NCI-H2081 (cell line): Measurements from ENCODE around the gene CTRB2.
"Not testable (repeated sequence)": the region's sequence is repeated elsewhere in the genome, so short reads cannot be mapped to it uniquely, and the experiment has no call there.

Experiments
- DNase-seq, 2 experiments: peaks; one replicate each; lab custom pipeline; 2025; lab: John Stamatoyannopoulos, UW

The CTRB2 gene

DNA sequence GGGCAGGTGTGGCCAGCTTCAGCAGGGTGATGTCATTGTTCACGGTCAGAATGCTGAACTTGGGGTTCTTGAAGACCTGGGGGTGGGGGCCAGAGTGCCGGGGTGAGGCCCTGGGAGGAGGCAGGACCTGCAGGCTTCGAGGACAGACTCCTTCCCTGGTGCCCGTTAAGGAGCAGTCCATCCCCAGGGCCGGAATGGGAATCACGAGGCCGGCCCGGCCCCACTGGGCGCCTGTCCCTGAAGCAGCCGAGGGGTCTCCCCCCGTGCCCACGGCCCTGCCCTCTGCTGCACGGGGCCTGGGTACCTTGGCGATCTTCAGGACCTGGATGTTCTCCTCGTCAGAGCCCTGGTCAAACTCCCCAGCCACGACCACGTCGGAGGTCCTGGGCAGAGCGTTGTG lies 1.5 kb downstream of the CTRB2 start:
- DNase-seq: not testable (repeated sequence)

DNA sequence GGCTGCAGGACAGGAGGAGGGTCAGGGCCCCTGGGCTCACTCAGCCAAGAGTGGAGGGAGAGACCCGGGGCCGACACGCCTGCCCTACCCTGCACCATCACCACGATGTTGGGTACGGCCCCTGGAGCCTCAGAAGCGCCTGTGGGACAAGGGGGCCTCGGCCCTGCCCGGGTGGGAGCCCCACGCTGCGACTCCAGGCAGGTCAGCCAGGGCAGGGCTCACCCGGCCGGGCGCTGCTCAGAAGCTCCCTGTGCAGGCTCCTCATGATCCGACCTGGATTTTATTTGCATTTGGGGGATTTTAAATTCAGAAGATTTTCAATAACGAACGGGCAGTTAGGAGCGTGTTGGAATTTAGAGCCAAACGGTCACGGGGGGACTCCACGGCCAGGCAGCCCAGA lies 2.1 kb downstream of the CTRB2 start:
- not testable (repeated sequence) for DNase-seq

DNA sequence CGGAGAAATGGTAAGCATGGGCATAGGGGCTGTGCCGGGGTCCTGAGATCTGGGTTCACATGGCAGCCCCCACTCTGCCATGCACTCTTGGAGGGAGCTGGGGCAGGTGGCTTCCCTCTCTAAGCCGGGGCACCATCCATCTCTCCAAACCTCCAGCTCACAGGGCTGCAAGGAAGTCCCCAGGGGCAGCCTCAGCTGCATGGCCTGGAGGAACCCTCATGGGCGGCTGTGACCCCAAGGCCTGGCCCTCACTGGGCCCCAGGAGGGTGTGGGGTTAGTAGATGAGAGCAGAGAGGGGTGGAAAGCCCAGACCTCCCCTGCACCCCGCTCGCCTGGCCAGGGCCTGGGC lies 2.6 kb downstream of the CTRB2 start:
- no peak for DNase-seq

DNA sequence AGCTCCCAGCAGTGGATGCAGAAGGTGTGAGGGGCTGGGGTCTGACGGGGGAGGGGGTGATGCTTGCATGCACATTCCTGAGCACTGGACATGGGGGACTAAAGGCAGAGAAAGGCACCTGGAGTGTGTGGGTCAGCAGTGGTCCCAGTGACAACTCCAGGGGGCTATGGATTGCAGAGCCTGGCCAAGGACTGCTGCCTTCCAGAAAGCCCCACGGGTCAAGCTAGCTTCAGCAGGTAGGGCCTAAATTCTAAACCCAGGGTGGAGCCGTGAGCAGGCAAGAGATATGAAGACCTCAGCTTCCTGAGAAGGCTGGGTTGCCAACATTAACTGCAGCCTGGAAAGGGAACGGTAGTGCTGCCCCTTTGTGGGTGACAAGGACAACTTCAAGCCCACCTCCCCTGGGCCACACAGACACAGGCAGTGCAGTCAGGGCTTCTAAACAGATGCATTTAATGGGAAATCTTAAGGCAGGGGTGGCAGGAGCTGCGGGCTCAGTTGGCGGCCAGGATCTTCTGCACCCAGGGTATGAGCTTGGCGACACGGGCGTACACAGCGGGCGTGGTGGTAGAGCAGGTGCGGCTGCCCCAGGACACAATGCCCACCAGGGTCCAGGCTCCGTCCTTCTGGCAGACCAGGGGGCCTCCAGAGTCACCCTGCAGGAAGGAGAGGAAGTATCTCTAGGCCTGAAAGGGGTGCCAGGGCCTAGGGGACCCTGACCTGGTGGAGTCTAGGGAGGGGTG lies 3.1 kb downstream of the CTRB2 start:
- no peak for DNase-seq

DNA sequence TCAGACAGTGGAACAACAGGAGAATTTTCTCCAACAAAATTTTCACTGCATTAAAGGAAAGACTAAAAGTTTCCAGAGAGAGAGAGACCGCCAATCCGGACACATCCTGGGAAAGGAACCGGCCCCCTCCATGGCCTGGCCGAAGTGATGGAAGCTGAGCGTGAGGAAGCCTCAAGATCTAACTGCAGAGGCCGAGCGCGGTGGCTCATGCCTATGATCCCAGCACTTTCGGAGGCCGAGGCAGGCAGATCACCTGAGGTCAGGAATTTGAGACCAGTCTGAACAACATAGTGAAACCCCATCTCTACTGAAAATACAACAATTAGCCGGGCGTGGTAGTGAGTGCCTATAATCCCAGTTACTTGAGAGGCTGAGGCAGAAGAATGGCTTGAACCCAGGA lies 3.9 kb downstream of the CTRB2 start:
- DNase-seq: no peak

DNA sequence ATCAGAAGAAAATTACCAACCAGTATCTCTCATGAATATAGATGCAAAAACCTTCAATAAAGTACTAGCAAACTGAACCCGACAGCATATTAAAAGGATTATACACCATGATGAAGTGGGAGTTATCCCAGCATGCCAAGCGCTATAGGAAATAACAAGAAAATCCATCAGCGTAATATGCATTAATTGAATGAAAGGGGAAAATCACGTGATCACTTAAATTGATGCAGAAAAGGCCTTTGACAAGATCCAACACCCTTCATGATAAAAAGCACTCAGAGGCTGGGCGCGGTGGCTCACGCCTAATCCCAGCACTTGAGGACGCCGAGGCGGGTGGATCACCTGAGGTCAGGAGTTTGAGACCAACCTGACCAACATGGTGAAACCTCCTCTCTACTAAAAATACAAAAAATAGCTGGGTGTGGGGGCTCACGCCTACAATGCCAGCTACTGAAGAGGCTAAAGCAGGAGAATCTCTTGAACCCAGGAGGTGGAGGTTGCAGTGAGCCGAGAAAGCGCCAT lies 4.8 kb downstream of the CTRB2 start:
- DNase-seq: no peak

DNA sequence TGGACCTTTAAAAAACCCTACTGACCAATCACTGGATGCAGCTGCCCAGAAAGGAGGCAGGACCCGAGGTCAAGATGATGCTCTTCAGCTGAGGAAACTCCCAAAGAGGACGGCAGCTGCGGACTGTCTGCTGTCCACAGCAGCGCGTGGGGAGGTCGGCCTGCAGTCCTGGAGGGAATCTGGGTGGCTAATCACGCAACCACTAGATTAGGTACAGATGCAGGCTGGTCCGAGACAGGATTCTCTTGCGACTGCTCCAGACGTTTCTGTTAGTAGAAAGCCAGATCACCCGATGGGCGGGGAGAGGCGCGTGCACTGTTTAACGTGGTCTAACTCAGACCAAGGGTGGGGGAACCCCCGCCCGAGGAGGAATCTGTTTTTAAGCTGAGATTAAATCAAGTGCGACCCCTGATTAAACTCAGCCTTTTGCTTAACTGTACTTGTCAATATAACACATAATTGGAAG lies 8.8 kb downstream of the CTRB2 start:
- DNase-seq: no peak

DNA sequence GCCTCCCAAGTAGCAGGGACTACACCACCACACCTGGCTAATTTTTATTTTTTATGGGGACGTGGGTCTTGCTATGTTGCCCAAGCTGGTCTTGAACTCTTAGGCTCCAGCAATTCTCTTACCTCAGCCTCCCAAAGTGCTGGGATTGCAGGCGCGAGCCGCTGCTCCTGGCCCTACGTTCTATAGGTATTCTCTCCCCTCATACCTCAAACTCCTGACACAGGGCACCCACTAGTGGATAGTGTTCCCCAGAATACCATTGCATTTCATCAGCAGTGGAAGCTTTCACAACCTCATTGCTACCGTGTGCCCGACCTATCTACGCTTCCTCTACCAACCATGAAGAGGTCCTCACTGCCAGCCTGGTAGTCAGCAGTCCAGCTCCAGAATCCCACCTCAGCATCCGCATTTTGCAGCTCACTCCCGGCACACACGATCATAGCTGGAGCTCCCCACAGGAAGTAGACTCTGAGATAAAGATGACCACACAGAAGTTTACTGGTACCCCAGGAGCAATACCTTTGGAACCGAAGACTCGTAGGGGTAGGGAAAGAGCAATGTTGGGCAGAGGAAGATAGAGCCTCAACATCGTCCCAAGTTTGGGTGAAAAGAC lies 9.3 kb downstream of the CTRB2 start:
- DNase-seq: no peak

DNA sequence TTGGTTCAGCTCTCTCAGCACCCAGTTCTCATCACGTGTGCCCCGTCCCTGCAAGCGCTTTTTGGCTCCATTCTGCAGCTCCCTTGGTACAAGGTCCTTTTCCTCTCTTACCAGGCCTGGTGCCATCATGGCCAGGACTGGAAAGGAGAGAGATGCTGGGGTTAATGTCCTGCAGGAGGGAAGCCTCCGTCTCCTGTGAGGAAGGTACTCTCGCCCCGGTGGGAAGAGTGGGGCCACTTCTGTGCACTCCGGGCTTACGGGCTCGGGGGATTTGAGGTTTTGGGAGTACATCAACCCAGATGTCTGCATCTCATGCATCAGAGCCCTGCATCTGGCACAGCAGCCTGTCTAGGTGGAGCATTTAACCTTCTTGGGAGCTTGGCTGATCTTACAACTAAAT lies 10.1 kb downstream of the CTRB2 start:
- no peak for DNase-seq

DNA sequence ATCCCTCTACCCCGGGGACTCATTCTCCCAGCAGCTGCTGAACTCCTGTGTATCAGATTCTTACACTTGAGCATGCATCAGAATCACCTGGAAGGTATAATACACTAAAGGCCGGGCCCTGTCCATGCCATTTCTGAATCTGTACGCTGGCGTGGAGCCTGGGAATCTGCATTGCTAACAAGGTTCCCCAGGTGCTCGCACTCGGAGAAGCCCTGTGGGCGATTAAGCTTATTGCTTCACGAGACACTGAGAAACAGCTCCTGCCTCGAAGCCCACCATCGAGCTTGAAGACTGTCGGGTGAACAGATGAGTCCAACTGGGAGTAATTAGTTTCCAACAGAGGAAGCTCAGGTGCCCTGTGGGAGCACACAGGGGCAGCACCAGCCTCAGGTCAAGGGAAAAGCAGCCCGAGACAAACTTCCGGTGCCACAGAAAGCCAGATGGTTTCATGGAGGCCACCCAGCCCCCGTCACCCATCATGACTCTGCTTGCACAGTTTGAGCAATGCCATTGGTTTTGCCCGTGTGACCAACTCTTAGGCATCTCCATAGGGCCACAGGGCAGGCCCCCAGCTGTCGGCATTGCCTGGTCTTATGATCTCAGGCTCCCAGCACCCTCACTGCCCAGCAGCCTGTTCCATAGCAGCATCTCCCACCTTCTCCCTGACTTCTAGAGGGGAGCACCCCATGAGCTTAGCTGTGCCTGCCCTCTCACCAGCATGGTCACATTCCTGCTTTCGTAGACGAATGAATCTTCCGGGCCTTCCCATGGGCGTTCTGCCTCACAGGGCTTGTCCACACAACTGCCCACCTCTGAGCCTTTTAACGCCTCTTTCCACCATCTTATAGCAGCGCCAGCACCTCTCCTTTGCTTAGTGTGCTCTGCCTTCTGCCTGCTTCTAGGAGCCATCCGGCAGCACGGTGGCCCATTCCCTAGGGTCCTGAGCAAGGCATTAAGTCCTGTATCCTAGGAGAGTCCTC lies 10.9 kb downstream of the CTRB2 start:
- DNase-seq: no peak

DNA sequence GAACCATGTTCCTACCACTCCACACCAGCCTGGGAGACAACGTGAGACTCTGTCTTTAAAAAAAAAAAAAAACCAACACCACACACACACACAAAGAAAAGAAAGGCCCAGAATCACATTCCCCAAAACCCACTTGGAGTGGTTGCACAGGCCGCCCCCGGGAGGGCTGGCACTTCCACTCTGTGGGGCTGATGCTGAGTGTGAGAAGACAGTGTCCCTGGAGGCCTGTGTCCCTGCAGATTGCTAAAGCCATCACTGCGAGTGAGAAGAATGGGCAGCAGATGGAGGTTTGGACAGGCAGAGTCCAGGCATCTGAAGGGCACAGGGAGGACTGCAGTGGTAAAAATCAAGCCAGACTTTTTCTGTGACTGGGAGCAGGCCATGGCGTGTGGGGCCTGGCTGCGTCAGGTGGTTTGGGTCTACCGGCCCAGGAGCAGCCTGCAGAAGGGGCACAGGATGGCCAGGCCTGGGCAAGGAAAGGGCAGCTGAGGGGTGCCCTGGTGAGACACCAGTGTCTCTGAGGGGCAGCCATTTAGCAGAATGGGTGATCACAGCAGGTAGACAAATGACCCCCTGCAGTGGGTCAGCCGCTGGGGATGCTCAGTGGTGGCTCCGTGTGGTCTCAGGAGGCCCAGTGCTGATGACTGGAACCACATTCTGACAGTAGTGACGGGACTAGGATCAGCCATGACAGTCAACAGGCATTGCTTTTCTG lies 13.1 kb downstream of the CTRB2 start:
- DNase-seq: no peak

DNA sequence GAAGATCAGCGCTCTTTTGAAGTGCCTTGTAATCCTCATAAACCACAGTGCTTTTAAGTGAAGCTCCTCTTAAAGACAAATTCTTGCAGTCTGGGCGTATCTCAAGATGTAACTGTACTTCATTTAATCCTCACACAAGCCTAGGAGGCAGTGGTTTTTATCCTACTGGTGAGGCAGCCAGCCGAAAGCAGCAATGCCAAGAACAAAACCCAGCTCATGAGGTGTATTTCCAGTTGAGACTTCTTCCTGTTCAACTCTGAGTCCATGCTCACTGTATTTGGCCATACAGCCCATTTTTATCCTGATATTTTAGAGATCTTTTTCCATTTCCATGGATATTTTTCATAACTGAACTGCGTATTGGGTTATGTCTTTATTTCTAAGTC lies 13.7 kb downstream of the CTRB2 start:
- DNase-seq: no peak

DNA sequence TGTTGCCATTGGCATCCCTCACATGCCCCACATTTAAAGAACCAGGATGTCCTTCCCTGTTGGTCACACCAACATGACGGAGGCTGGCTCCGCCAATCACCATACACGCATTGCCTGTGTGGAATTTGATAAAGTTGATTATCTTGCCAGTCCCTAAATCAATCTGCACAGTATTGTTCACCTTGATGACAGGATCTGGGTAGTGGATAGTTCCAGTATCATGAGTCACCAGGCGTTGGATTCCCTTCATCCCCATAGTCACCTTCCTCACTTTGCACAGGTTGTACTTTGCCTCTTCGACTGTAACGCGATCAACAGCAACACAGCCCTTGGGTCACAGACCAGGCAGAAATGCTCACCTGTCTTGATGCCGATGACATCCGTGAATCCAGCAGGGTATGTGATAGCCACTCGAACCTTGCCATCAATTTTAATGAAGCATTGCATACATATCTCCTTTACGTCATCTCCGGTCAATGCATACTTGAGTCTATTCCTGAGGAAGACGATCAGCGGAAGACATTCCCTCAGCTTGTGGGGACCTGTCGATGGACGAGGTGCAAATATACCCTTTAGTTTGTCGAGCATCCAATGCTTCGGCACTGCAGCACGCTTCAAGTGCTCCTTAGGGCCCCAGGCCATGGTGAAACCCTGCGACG lies 14.2 kb downstream of the CTRB2 start:
- no peak for DNase-seq

DNA sequence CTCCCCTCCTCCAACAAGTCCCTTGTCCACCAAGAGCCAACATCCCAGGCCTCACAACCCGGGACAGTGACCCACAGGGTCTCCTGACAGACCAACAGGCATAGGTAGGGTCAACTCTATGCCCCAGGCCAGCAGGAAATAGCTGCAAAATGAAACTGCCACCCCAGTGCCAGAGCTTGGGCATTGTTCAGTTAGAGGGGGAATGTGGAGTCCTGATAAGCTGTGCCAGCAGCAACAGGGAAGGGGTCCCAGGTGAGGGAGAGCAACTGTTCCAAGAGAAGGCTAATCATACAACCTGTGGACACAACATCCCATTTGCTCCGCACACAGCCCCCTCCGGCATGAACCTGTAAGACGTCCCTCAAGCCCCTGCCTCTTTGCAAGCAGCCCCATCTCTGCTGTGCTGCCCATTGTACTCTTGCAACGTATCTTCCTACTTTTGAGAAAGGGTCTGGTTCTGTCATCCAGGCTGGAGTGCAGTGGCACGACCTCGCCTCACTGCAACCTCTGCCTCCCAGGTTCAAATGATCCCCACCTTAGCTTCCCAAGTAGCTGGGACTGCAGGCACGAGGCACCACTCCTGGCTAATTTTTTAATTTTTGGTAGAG lies 17.2 kb downstream of the CTRB2 start:
- DNase-seq: no peak

DNA sequence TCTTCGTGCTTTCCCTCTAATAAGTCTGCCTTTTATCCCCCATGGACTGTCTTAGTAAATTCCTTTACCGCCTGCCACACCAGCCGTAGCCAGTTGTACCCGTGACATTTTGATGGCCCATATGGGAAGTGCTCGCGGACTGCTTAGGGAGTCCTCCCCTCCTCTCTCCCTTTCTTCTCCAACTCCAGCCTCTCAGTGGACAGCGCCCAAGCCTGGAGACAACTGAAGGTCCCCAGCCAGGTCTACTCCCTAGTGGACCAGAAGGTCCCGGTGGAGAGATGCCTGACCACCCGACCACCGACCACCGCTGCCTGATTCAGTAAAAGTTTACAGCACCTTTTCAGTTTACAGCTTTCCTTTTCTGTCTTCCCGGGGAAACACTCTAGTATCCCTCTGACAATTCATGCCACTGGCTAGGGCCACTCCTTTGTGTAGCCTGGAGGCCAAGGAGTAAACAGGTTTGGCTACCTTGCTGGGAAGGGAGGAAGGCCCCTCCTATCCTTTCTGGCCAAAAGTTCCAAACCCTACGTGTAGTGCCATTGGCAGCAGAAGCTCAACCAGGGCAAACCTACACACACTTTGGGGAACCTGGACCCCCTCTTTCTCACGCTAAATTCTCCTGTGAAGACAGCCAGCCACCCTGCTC lies 18.0 kb downstream of the CTRB2 start:
- DNase-seq: no peak

DNA sequence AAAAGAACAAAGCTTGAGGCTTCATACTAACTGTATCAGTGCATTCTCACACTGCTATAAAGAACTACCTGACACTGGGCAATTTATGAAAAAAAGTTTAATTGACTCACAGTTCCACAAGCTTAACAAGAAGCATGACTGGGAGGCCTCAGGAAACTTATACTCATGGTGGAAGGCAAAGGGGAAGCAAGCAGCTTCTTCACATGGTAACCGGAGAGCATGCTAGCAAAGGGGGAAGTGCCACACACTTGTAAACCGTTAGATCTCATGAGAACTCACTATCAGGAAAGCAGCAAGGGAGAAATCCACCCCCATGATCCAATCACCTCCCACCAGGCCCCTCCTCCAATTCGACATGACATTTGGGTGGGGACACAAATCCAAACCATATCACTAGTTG lies 25.3 kb downstream of the CTRB2 start:
- DNase-seq: no peak

DNA sequence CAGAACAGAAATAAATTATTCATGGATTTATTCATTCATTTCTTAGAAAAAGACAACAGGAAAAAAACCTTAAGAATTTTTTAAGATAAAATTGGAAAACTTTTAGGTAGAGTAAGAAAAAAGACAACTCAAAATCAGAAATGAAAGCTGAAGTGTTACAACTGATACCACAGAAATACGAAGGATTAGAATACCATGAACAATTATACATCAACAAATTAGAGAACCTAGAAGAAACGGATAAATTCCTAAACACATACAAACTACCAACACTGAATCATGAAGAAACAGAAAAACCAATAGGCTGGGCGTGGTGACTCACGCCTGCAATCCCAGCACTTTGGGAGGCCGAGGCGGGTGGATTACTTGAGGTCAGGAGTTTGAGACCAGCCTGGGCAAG lies 27.8 kb downstream of the CTRB2 start:
- DNase-seq: no peak

DNA sequence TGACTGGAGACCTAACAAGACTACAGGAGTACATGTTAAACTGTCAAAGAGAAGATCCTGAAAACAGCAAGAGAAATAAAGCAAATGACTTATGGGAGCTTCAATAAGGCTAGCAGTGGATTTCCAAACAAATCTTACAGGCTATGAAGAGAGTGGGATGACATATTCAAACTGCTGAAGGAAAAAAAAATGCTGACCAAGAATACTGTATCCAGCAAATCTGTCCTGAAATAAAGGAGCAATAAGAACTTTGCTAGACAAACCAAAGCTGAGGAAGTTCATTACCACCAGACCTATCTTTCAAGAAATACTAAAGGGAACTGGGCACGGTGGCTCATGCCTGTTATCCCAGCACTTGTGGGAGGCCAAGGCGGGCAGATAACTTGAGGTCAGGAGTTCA lies 30.0 kb downstream of the CTRB2 start:
- no peak for DNase-seq

DNA sequence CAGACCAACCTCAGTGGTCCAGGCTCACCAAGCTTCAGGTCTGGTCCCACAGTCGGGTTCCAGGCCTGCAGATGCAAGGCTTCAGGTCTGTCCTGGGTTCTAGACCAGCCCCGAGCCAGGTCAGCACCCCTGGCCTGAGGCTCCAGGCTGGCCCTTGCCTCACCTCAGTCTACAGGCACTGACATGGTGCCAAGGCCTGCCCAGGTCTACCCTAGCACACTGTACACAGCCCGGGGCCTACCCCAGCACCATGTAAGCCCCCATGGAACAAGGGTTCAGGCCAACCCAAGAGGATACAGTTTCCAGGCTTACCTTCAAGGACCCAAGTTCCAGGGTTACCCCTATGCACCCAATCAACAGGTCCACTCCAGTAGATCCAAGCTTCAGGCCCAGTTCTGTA lies 31.9 kb downstream of the CTRB2 start:
- DNase-seq: no peak

DNA sequence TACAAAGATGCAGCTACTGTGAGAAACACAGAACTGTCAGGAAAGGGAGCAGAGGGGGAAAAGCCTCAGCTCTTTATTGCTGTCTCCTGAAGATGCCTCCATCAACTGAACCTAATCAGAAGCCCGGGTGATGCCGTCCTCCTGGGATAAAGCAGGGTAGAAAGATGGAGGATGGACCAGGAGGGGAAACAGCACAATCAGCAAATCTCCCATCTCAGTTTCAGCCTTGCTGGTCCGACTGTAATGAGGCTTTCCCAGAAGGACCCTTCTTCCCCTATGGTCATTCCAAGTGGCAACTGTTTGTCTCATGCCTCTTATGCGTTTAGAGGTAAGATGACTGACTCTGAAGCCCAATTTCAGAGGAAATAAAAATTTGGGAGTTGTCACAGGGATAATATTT lies 34.4 kb downstream of the CTRB2 start:
- no peak for DNase-seq
